Gastrocnemius medialis (tissue), 4 donors: ENCODE data around the gene PALLD. TPM values are rescaled to one million over a fixed set of nuclear protein-coding genes. Genes with fewer than 3 reads are reported as not detected.

Experiments used
- ATAC-seq, 2 donors: fragments of 150-250 bp; one replicate each; pipeline ENCODE4 v1.9.1; 2016
- DNase-seq, 2 donors: peaks; one replicate each; pipeline ENCODE4 v3.0.0-alpha.2; 2019
- H3K27ac ChIP-seq, 4 donors: fragments of 200-600 bp; sonication (generic); 1 replicate in 1 of 4; 2 replicates in 3 of 4; pipeline ENCODE4 v1.5.1; 2016 to 2018; ENCODE audit warnings: mild to moderate bottlenecking in 2 of 4, moderate library complexity in 1 of 4
- H3K27me3 ChIP-seq, 3 donors: fragments of 200-600 bp; sonication (generic) in 2 of 3; 1 replicate in 1 of 3; 2 replicates in 2 of 3; pipeline versions ENCODE4 v1.5.1 to v1.6.0; 2016 to 2019; ENCODE audit warnings: mild to moderate bottlenecking in 1 of 3, moderate library complexity in 1 of 3
- H3K36me3 ChIP-seq, 2 donors: fragments of 200-600 bp; sonication (generic) in 1 of 2; one replicate each; pipeline ENCODE4 v1.5.1; 2017 to 2018
- H3K4me1 ChIP-seq, 2 donors: fragments of 200-600 bp; sonication (generic) in 1 of 2; one replicate each; pipeline ENCODE4 v1.5.1; 2016 to 2017; ENCODE audit warnings: mild to moderate bottlenecking in 2 of 2
- H3K4me3 ChIP-seq, 4 donors: fragments of 200-600 bp; sonication (generic) in 3 of 4; 1 replicate in 1 of 4; 2 replicates in 3 of 4; pipeline ENCODE4 v1.5.1; 2016 to 2019; ENCODE audit warnings: mild to moderate bottlenecking in 2 of 4
- H3K9me3 ChIP-seq, 3 donors: fragments of 200-600 bp; sonication (generic) in 2 of 3; 1 replicate in 1 of 3; 2 replicates in 2 of 3; pipeline ENCODE4 v1.5.1; 2016 to 2019
- CTCF ChIP-seq, 5 experiments: fragments of 450-650 bp in 3 of 5; fragments of 200-600 bp in 2 of 5; sonication (generic) in 2 of 5; IDR thresholded peaks in 4 of 5; conservative IDR thresholded peaks in 1 of 5; 1 replicate in 4 of 5; 2 replicates in 1 of 5; pipeline ENCODE4 v1.5.1; 2016 to 2019; ENCODE audit warnings: antibody characterized with exemption in 5 of 5, mild to moderate bottlenecking in 3 of 5, moderate library complexity in 3 of 5
- POLR2A ChIP-seq, 2 donors: fragments of 450-650 bp; IDR thresholded peaks; one replicate each; pipeline ENCODE4 v1.6.1; 2017; ENCODE audit warnings: antibody characterized with exemption in 2 of 2, mild to moderate bottlenecking in 2 of 2, moderate library complexity in 2 of 2
- in situ Hi-C, 4 donors: fragments of 200-750 bp; cut with MboI; loops; one replicate each; pipeline versions ENCODE4 v1.15.0 to v1.8.0; 2017; ENCODE audit warnings: low sequenced_read_pairs in 4 of 4
- intact Hi-C: fragments of 100-400 bp; cut with DNase I; formaldehyde crosslinking; loops from one replicate; pipeline ENCODE4 v1.15.1; 2023; ENCODE audit warnings: low total_unique reads
- total RNA-seq, 4 donors: library from RNA; depleted of rRNA; stranded (reverse); fragments of >200 nt; gene quantifications; one replicate each; pipeline versions ENCODE4 v1.1.0 to v1.2.3, GENCODE V29; 2016

PALLD gene
- total RNA-seq, 4 donors from 2014 or later: 165 to 439 (median 319) TPM

DNA sequence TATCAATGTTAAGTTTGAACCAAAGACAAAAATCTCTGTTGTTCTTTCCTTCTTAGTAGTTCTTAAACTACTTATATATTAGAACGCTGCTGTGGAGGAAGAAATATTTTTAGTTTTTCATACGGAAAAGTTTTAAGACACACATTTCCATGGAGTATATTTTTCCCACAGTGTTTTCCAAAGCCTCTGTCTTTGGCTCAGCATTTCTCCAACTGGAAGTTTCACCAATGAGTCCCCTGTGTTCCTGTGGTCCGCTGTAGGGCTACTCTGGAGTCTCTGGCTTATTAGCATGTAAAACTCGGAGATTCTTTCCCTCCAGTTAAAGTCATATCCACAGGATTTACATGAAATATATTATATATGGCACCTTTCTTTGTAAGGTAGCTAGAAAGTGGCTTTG is 264.2 kb downstream of the PALLD start:
- no peak for TF ChIP-seq CTCF (IDR thresholded peaks at IDR 0.05 in 4 of 5, conservative IDR thresholded peaks at IDR 0.05 in 1 of 5)
- no peak for TF ChIP-seq POLR2A (IDR thresholded peaks at IDR 0.05)
- no peaks in the 10 kb centered on the region for H3K9me3 ChIP-seq
- in situ Hi-C loops (no loop called here), intact Hi-C loops (no loop called here)
- DNase-seq (no peak), ATAC-seq (no peak)
- no peaks in the 10 kb centered on the region for H3K36me3 ChIP-seq
- no peaks in the 10 kb centered on the region for H3K27me3 ChIP-seq
- H3K4me3 ChIP-seq: no peak overlapping the region
- H3K27ac ChIP-seq: no peak overlapping the region
- H3K4me1 ChIP-seq: peaks cover 0 to 14% of the 10 kb centered on the region in 2 donors

- ATAC-seq (peak in 1 of 2 donors; percentile 60), DNase-seq (no peak)
- Histone ChIP-seq H3K4me1 (peaks cover 3 to 13% of the 10 kb centered on the region in 2 donors), H3K27me3 (no peaks in the 10 kb centered on the region), H3K4me3 (no peak overlapping the region), H3K9me3 (no peaks in the 10 kb centered on the region), H3K27ac (peak overlapping the region in 3 of 4 donors; percentile 43 to 63 (median 56)), H3K36me3 (no peaks in the 10 kb centered on the region)
- in situ Hi-C loops (no loop called here), intact Hi-C loops (no loop called here)
- TF ChIP-seq CTCF (IDR thresholded peaks at IDR 0.05 in 4 of 5, conservative IDR thresholded peaks at IDR 0.05 in 1 of 5): no peak
- no peak for TF ChIP-seq POLR2A (IDR thresholded peaks at IDR 0.05)
Measured at GRCh38 chr4:168765322-168765721, 268.5 kb downstream of the PALLD start.

GRCh38 chr4:168765726-168766125 is 268.9 kb downstream of the PALLD start:
- in situ Hi-C loops: no loop called here
- Histone ChIP-seq H3K4me1 (peaks cover 3 to 13% of the 10 kb centered on the region in 2 donors), H3K27ac (peak overlapping the region; percentile 43 to 63 (median 54)), H3K9me3 (no peaks in the 10 kb centered on the region), H3K4me3 (no peak overlapping the region), H3K36me3 (no peaks in the 10 kb centered on the region), H3K27me3 (no peaks in the 10 kb centered on the region)
- peak in 1 of 2 donors; percentile 35 for DNase-seq
- peak; percentile 40 to 47 for ATAC-seq
- intact Hi-C loops: no loop called here
- TF ChIP-seq POLR2A (IDR thresholded peaks at IDR 0.05): no peak
- no peak for TF ChIP-seq CTCF (IDR thresholded peaks at IDR 0.05 in 4 of 5, conservative IDR thresholded peaks at IDR 0.05 in 1 of 5)

DNA sequence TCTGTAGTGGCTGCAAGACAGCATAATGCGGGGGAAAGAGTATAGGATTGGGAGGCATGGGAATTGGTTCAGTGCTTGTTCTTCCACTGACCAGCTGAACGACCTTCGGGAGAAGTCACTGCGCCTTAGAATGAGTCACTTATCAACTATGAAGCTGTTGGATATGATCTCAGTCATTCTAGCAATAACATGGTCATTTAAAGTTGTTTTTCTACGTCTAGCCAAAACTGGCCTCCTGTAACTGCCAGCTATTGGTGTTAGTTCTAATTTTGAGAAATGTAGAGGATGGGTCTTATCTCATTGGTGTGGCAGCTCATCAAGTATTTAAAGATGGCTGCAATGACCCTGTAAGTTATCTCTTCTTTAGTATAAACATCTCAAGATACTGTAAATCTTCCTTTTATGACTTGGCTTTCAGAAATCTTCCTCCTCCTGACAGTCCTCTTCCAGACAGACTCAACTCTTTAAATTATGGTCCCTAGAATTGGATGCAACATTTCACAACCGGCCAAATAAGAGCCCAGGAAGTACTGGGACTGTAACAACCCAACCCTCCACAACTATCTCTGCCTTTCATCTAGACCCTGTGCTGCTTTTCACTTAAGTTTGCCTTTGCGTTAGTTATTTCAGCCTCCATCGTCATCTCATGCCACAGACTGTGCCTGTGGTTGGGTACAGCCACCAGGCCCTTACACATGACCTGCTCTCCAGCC is 269.9 kb downstream of the PALLD start:
- peaks cover 3 to 13% of the 10 kb centered on the region in 2 donors for H3K4me1 ChIP-seq
- no peak overlapping the region for H3K4me3 ChIP-seq
- no peak for DNase-seq
- H3K27me3 ChIP-seq: no peaks in the 10 kb centered on the region
- in situ Hi-C loops: no loop called here
- peak; percentile 25 to 59 for ATAC-seq
- TF ChIP-seq CTCF (IDR thresholded peaks at IDR 0.05 in 4 of 5, conservative IDR thresholded peaks at IDR 0.05 in 1 of 5) (no peak), POLR2A (IDR thresholded peaks at IDR 0.05) (no peak)
- H3K9me3 ChIP-seq: no peaks in the 10 kb centered on the region
- intact Hi-C loops: no loop called here
- H3K36me3 ChIP-seq: no peaks in the 10 kb centered on the region
- H3K27ac ChIP-seq: peak overlapping the region; percentile 43 to 63 (median 54)
